HL-60/S4 treated with phorbol 12-myristate 13-acetate at 8.2 ng/mL for 4 days and 3 days (cell line): ENCODE data around the gene PRKN.
"Not testable (repeated sequence)": the region's sequence is repeated elsewhere in the genome, so short reads cannot be mapped to it uniquely, and the experiment has no call there.

Experiments used
- in situ Hi-C: fragments of 300-500 bp; cut with MboI; formaldehyde crosslinking; loops from 2 replicates; pipeline ENCODE4 v1.15.0; 2022; ENCODE audit warnings: low sequenced_read_pairs

The PRKN gene

DNA sequence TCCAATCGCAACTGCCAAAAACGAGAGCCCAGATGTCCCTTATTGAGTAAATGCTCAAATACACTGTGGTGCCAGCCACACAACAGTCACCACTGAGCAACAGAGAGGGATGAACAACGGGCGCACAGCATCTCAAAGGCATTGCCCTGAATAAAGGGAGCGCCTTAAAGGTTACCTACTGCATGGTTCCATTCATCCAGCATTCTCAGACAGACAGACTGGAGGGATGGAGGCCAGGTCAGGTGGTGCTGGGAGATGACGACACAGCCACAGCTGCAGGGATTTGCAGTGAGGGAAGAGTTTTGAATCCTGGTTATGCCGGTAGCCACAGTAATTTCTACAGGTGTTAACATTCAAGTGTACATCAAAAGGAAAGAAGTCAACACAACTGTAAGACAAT lies 838.2 kb downstream of the PRKN start:
- in situ Hi-C loops, result no loop called here

DNA sequence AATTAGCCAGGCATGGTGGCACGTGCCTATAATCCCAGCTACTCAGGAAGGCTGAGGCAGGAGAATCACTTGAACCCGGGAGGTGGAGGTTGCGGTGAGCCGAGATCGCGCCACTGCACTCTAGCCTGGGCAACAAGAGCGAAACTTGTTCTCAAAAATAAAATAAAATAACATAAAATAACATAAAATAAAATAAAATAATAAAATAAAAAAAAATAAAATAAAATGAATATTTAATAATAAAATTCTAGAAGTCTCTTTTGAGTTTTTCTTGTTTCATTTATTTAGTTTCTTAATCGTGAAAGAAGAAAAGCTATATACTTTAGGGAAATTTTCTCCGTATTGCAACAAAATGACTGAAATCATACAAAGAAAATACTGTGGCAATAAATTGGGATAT lies 841.0 kb downstream of the PRKN start:
- in situ Hi-C loops, result not testable (repeated sequence)

GRCh38 chr6:161884782-161885181 lies 842.8 kb downstream of the PRKN start:
- in situ Hi-C loops, result no loop called here

GRCh38 chr6:161882196-161882765 lies 845.3 kb downstream of the PRKN start:
- in situ Hi-C loops, result no loop called here

DNA sequence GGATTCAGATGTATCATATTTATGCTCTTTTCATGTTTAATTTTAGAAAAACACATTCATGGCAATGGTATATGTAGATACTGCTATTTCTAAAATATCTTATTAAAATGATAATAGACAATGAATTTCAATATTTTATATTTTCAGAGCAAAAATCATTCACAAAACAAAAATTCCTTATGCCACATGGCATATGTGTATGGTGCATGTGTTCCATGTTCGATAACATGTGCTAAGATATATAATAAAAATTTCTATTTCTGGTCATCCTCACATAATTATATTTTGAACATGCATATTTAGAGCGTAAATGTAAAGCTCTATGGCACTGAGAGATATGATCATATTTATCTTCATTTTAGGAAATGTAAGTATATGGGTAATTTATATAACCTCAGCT lies 847.5 kb downstream of the PRKN start:
- in situ Hi-C loops, result no loop called here

GRCh38 chr6:161876231-161876630 lies 851.3 kb downstream of the PRKN start:
- in situ Hi-C loops, result no loop called here

DNA sequence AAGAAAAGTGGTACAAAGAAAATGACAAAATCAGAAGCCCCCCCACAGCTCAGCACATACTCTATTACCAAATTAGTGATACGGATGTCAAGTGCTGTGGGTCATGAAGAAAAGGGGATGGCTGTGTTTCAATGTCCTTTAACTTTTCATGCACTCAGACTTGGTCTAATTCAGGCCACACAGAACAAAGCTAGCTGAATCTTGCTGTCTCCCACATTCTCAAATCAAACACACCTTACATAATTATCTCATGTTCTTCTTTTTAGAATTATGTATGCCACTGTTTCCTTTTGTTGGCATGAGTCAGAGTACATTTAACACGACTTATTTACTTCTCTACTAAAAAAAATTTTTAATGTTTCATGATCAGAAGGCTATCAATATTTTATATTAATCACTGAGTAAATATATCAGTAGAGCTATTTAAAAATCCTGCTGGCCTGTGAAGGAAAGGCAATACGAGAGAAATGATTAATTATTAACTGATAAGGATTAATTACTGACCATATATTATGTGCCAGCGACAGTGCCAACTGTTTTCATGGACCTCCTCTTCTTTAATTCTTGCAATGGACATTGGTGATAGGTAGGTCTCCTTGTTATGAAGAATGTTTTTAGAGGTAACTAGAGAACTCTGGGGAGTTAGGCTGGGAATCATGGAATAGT lies 857.2 kb downstream of the PRKN start:
- in situ Hi-C loops, result no loop called here

- in situ Hi-C loops, result no loop called here
Observed at GRCh38 chr6:161869491-161869890, 858.1 kb downstream of the PRKN start.

DNA sequence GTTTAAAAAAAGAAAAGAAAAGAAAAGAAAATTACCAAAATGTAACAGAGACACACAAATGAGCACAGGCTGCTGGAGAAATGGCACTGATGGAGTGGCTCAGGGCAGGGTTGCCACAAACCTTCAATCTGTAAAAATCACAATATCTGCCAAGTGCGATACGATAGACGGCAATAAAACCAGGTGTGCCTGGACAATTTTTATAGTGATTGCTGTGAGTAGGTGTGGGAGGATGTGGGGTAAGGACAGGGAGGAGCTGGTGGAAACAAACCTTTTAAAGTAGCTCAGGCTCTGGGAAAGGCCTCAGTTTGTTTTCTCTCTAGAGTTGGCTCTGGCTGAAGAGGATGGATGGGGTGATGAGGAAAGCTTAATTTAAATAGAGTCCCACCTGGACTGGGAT lies 861.0 kb downstream of the PRKN start:
- in situ Hi-C loops, result no loop called here

GRCh38 chr6:161861061-161861460 lies 866.5 kb downstream of the PRKN start:
- in situ Hi-C loops, result not testable (repeated sequence)

GRCh38 chr6:161853657-161854056 lies 873.9 kb downstream of the PRKN start:
- in situ Hi-C loops, result no loop called here

DNA sequence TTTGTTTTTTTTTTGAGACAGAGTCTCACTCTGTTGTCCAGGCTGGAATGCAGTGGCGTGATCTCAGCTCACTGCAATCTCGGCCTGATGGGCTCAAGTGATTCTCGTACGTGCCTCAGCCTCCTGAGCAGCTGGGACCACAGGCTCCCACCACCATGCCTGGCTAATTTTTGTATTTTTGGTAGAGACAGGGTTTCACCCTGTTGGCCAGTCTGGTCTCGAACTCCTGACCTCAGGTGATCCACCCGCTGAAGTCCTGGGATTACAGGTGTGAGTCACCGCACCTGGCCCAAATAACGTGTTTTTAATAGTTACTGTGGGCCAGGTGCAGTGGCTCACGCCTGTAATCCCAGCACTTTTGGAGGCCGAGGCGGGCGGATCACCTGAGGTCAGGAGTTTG lies 876.1 kb downstream of the PRKN start:
- in situ Hi-C loops, result not testable (repeated sequence)

DNA sequence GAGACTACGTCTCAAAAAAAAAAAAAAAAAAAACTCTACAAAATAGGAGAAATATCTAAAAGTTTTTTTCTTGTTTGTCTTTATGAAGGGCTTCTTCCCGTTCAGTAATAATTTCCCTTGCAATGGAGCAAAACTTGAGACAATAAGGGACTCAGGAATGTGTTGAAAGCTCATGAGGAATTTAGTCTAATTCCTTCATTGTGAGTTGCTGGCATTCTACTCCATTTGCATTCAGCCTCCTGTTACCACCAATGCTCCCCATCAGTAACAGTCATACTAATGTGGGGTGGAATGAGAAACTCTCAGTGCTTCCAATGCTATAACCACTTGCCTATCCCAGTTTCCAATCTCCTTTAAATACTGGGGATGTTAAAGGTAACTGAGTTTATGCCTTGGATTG lies 877.0 kb downstream of the PRKN start:
- in situ Hi-C loops, result no loop called here

- in situ Hi-C loops, result no loop called here
Observed at GRCh38 chr6:161847628-161848027, 879.9 kb downstream of the PRKN start.

DNA sequence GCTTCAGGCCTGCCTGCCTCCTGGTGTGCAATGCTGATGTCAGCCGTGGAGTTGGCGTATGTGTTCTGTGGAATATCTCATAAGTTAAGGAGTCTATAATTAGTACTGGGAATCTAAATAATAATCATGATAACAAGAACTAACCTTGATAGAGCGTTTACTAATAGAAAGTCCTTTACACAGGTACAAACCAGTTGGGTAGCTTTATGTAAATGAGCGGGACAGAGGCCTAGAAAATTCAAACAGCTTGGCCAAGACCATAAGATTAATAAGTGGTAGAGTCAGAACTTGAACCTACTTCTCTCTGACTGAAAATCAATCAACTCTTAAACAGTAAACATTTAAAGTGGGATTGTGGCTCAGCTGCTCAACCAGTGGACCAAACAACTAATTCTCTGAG lies 882.8 kb downstream of the PRKN start:
- in situ Hi-C loops, result no loop called here

GRCh38 chr6:161843066-161843465 lies 884.5 kb downstream of the PRKN start:
- in situ Hi-C loops, result no loop called here

GRCh38 chr6:161840380-161840779 lies 887.2 kb downstream of the PRKN start:
- in situ Hi-C loops, result no loop called here

DNA sequence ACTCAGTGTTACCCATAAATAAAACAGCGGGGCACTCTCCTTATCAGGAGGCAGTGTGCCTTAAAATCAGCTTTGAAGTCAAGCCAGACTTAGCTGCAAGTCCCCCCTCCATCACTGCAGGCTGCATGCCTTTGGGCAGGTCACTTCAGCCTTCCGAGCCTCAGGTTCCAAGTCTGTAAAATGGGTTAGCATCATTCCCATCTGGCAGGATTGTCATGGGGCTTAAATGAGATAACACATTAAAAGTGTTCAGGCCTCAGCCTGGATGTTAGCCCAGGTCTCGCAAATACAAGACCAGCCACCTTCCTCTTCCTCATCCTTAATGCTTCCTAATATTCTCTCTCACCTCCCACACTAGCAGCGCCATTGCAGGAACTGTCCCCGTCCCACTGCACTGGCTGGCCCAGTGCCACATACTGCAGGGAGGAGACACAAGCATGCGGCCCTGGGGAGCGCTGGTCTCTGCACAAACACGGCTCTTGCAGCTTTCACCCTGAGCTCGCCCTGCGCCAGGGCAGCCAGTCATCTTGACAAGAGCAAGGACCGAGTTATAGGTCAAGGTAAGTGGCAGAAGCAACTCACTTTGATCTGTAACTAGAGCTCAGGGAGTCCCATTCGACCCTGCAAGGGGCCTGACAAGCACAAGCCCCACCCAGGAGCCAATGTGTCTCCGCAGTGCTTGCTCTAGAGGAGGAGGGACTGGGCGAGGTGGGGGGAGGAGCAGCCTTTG lies 889.1 kb downstream of the PRKN start:
- in situ Hi-C loops, result no loop called here

- in situ Hi-C loops, result no loop called here
Observed at GRCh38 chr6:161837854-161838253, 889.7 kb downstream of the PRKN start.

DNA sequence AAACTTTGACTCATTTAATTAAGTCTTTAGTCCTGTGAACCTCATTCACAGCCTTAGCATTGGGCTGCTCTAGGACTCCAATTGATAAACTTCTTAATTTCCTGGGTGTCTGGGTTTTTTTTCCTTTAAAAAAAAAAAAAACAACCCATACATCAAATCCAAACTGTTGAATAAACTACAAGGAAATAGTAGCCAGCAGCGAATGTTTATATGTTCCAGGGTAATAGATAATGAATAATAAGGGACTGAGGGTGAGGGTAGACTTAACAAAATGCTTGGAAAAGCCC lies 890.2 kb downstream of the PRKN start:
- in situ Hi-C loops, result no loop called here

DNA sequence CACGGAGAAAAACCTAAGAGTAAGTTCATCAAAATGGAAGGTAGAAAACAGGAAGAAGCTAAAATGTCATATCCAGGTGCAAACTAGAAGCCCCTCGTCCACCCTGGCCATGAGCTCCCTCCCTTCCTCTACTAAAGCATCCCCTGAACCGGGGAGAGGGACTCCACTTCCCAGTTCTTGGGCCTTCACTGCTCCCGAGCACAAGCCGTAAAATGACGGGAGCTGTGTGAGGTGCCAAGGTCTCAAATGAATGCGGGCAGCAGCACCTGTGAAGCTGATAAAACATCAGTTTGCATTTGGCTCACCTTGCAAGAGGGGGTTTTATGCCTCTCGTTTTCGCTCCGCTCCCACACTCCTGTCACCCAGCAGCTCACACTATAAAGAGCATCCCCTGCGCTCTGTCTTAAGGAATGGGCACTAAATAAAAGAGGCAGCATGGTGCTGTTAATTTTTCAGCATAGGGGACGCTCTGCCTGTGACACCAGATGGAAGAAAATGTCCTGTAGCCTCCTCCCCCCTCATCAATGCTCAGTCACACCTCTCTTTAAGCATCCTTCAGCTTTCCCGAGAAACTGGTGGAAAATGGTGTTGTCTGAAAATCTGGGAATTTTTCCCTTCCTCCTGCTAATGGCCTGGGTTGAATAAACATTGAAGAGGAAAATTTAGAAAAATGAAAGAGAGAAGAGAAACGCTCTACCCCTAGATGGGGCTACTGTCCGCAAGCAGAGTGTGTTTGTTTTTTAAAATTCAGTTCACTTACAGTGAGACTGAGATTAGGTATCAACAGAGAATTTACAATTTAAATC lies 890.7 kb downstream of the PRKN start:
- in situ Hi-C loops, result no loop called here
